ENCODE measurements around the gene TTC39C. TPM values are rescaled to one million over a fixed set of nuclear protein-coding genes. Genes with fewer than 3 reads are reported as not detected.

TTC39C gene
- total and polyA plus RNA-seq, 2 donors (not counting 3 experiments of a cell fraction or from before 2014, with no cell fraction given): 0.61 to 6.2 TPM

DNA sequence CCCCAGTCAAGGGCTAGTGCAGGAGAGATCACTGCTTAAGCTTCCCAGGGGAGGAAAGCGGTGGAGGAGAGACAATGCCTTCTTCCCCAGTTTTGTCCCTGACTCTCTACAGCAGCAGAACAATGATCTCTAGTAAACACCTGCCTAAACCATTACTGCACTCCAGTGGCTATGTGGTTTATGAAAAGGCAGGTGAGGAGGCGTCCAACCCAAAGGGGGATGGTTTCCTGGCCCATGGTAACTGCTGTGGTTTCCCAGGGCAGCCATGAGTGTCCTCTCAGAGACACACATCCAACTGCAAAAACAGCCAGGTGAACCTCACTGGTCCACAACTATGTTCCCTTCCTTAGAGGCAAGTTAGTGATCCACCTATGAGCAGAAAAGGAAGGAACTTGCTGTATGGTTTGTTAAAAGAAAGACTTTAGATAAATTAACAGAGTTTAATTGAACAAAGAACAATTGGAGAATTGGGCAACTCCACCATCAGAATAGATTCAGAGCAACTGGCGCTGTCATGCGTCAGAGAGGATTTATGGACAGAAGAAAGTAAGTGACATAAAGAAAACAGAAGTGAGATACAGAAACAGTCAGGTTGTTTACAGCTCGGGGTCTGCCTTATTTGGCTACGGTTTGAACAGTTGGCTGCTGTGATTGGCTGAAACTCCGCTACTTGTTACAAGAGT, 4.8 kb upstream of the TTC39C start:
- TF ChIP-seq FOS (IDR thresholded peaks at IDR 0.05; ENCODE audit: borderline replicate concordance, insufficient read depth, low read length) (no peak), MYC (IDR thresholded peaks at IDR 0.05; ENCODE audit: low read depth, low read length) (no peak), EZH2 (IDR thresholded peaks at IDR 0.05; ENCODE audit: borderline replicate concordance, low read depth, low read length, severe bottlenecking) (no peak), POLR2A (IDR thresholded peaks at IDR 0.05; ENCODE audit: low read depth, low read length) (no peak), GATA2 (IDR thresholded peaks at IDR 0.05; ENCODE audit: insufficient read depth, insufficient read length, low read depth, low read length) (no peak), JUN (IDR thresholded peaks at IDR 0.05; ENCODE audit: borderline replicate concordance, insufficient read depth, insufficient read length, low read depth) (no peak), POLR2AphosphoS5 (IDR thresholded peaks at IDR 0.05; ENCODE audit: insufficient read depth, low read depth, low read length) (no peak)
- TF ChIP-seq, protein P1, sequence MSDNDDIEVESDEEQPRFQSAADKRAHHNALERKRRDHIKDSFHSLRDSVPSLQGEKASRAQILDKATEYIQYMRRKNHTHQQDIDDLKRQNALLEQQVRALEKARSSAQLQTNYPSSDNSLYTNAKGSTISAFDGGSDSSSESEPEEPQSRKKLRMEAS (IDR thresholded peaks at IDR 0.05; ENCODE audit: insufficient read depth, insufficient read length): no peak
- TF ChIP-seq, protein P2, sequence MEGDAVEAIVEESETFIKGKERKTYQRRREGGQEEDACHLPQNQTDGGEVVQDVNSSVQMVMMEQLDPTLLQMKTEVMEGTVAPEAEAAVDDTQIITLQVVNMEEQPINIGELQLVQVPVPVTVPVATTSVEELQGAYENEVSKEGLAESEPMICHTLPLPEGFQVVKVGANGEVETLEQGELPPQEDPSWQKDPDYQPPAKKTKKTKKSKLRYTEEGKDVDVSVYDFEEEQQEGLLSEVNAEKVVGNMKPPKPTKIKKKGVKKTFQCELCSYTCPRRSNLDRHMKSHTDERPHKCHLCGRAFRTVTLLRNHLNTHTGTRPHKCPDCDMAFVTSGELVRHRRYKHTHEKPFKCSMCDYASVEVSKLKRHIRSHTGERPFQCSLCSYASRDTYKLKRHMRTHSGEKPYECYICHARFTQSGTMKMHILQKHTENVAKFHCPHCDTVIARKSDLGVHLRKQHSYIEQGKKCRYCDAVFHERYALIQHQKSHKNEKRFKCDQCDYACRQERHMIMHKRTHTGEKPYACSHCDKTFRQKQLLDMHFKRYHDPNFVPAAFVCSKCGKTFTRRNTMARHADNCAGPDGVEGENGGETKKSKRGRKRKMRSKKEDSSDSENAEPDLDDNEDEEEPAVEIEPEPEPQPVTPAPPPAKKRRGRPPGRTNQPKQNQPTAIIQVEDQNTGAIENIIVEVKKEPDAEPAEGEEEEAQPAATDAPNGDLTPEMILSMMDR (IDR thresholded peaks at IDR 0.05; ENCODE audit: extremely low read depth in 1 of 2, insufficient read depth in 1 of 2, low read depth in 1 of 2, low read length in 2 of 2): no peak

More for the DNA sequence above, 4.8 kb upstream of the TTC39C start:
- H3K4me2 ChIP-seq (ENCODE audit: insufficient read depth, low read length): no peak overlapping the region
- no peak overlapping the region for H3K4me3 ChIP-seq (replicated peaks in 1 of 3; ENCODE audit: insufficient read depth in 1 of 3, low read depth in 1 of 3, low read length in 3 of 3)
- ChIA-PET POLR2A (no interaction called here), CTCF (no interaction called here)
- H3K4me1 ChIP-seq (ENCODE audit: control insufficient read depth, extremely low read depth, insufficient read depth, low read length): peaks cover under 1% of the 10 kb centered on the region
- DNase-seq (ENCODE audit: low read depth, low spot score) (no peak), FAIRE-seq (no peak)
- H3K9ac ChIP-seq (replicated peaks; ENCODE audit: extremely low read depth, insufficient read depth, low read length): no peak overlapping the region
- dilution Hi-C loops (cut with MboI; ENCODE audit: extremely low pct_ligation_motif_present, low sequenced_read_pairs): no loop called here
- H3K9me3 ChIP-seq (replicated peaks; ENCODE audit: control insufficient read depth, insufficient read depth, low read length): no peaks in the 10 kb centered on the region
- no peaks in the 10 kb centered on the region for H4K20me1 ChIP-seq (replicated peaks; ENCODE audit: control insufficient read depth, extremely low read depth, insufficient read depth, low read length)
- no peaks in the 10 kb centered on the region for H3K9me1 ChIP-seq (replicated peaks; ENCODE audit: control insufficient read depth, extremely low read depth, insufficient read depth, low read length)
- BruUV-seq (replicated peaks): no TSS peak
- no peaks in the 10 kb centered on the region for H3K79me2 ChIP-seq (ENCODE audit: control insufficient read depth, insufficient read depth, low read length)
- no peak overlapping the region for H3K27ac ChIP-seq (ENCODE audit: insufficient read depth, low read depth, low read length)
- intact Hi-C loops (cut with micrococcal nuclease): loop anchor here (10.0 kb wide), 1 partner anchor 105 kb away; no protein-coding TSS in a partner anchor
- no peaks in the 10 kb centered on the region for H3K36me3 ChIP-seq (ENCODE audit: control insufficient read depth in 2 of 2, extremely low read depth in 1 of 2, insufficient read depth in 2 of 2, low read length in 2 of 2)
- peaks cover 39 to 51% of the 10 kb centered on the region in 2 experiments for H3K27me3 ChIP-seq (ENCODE audit: control insufficient read depth in 2 of 2, insufficient read depth in 2 of 2, low read length in 2 of 2)
- no peak overlapping the region for H2AFZ ChIP-seq (ENCODE audit: low read depth, low read length)
